H9 (cell line): ENCODE data around the gene HRAS. TPM values are rescaled to one million over a fixed set of nuclear protein-coding genes. Genes with fewer than 3 reads are reported as not detected.

Source experiments
- DNase-seq: peaks from one replicate; pipeline ENCODE4 v3.0.0-alpha.2; 2017
- H2AFZ ChIP-seq: one replicate; pipeline ENCODE4 v1.6.1; 2013; ENCODE audit warnings: mild to moderate bottlenecking, low read length, control low read depth, moderate library complexity
- H2AK5ac ChIP-seq: 2 replicates; pipeline ENCODE4 v1.6.1; 2013; ENCODE audit warnings: low read length, control low read depth, mixed read lengths; ENCODE audit not compliant: insufficient read length
- H2BK120ac ChIP-seq: one replicate; pipeline ENCODE4 v1.6.1; 2013; ENCODE audit warnings: low read depth, mild to moderate bottlenecking, low read length, control low read depth, inconsistent platforms; ENCODE audit not compliant: poor library complexity, severe bottlenecking
- H2BK12ac ChIP-seq: 2 replicates; pipeline ENCODE4 v1.6.1; 2013; ENCODE audit warnings: low read length, control low read depth, mixed read lengths, low read depth; ENCODE audit not compliant: insufficient read length
- H2BK15ac ChIP-seq: 2 replicates; pipeline ENCODE4 v1.6.1; 2013; ENCODE audit warnings: low read depth, low read length, control low read depth
- H2BK20ac ChIP-seq: one replicate; pipeline ENCODE4 v1.6.1; 2013; ENCODE audit warnings: low read depth, mild to moderate bottlenecking, low read length, control low read depth, inconsistent platforms; ENCODE audit not compliant: poor library complexity, severe bottlenecking
- H2BK5ac ChIP-seq: 2 replicates; pipeline ENCODE4 v1.6.1; 2013; ENCODE audit warnings: low read length, control low read depth, mixed read lengths; ENCODE audit not compliant: insufficient read length
- H3K14ac ChIP-seq: 2 replicates; pipeline ENCODE4 v1.6.1; 2013; ENCODE audit warnings: low read length, control low read depth; ENCODE audit not compliant: insufficient read depth
- H3K18ac ChIP-seq: 2 replicates; pipeline ENCODE4 v1.6.1; 2013; ENCODE audit warnings: low read depth, mild to moderate bottlenecking, mixed read lengths, low read length, control low read depth; ENCODE audit not compliant: insufficient read length
- H3K23ac ChIP-seq: 2 replicates; pipeline ENCODE4 v1.6.1; 2013; ENCODE audit warnings: low read length, control low read depth, mixed read lengths, low read depth; ENCODE audit not compliant: insufficient read length
- H3K23me2 ChIP-seq: 2 replicates; pipeline ENCODE4 v1.6.1; 2013; ENCODE audit warnings: low read depth, mild to moderate bottlenecking, mixed read lengths, low read length, control low read depth; ENCODE audit not compliant: insufficient read length, poor library complexity, severe bottlenecking
- H3K27ac ChIP-seq: 2 replicates; pipeline ENCODE4 v1.5.1; 2013; ENCODE audit warnings: low read length, control low read depth, mixed read lengths, low read depth; ENCODE audit not compliant: insufficient read length
- H3K27me3 ChIP-seq: 2 replicates; pipeline ENCODE4 v1.6.1; 2013; ENCODE audit warnings: low read length, control low read depth, inconsistent platforms; ENCODE audit not compliant: insufficient read depth
- H3K4ac ChIP-seq: 2 replicates; pipeline ENCODE4 v1.6.1; 2013; ENCODE audit warnings: low read depth, mild to moderate bottlenecking, control low read depth, inconsistent platforms, low read length, moderate library complexity
- H3K4me1 ChIP-seq: 2 replicates; pipeline ENCODE4 v1.6.1; 2013; ENCODE audit warnings: low read length, control low read depth, inconsistent platforms; ENCODE audit not compliant: insufficient read depth
- H3K4me2 ChIP-seq: 2 replicates; pipeline ENCODE4 v1.6.1; 2013; ENCODE audit warnings: low read length, control low read depth, mixed read lengths; ENCODE audit not compliant: insufficient read length, insufficient read depth
- H3K56ac ChIP-seq: 2 replicates; pipeline ENCODE4 v1.6.1; 2013; ENCODE audit warnings: low read depth, mild to moderate bottlenecking, mixed read lengths, low read length, control low read depth; ENCODE audit not compliant: insufficient read length
- H3K79me1 ChIP-seq: 2 replicates; pipeline ENCODE4 v1.6.1; 2013; ENCODE audit warnings: low read depth, mild to moderate bottlenecking, moderate library complexity, low read length, control low read depth, inconsistent platforms; ENCODE audit not compliant: insufficient read depth, poor library complexity, severe bottlenecking
- H3K79me2 ChIP-seq: 2 replicates; pipeline ENCODE4 v1.6.1; 2013; ENCODE audit warnings: low read length, control low read depth, inconsistent platforms; ENCODE audit not compliant: insufficient read depth
- H3K9ac ChIP-seq: 2 replicates; pipeline ENCODE4 v1.6.1; 2013; ENCODE audit warnings: low read length, control low read depth, mixed read lengths; ENCODE audit not compliant: insufficient read length; ENCODE audit errors: extremely low read depth
- H3K9me3 ChIP-seq: one replicate; pipeline ENCODE4 v1.6.1; 2013; ENCODE audit warnings: low read depth, low read length, inconsistent platforms; ENCODE audit not compliant: control insufficient read depth
- H3T11ph ChIP-seq: one replicate; pipeline ENCODE4 v1.6.1; 2013; ENCODE audit warnings: mild to moderate bottlenecking, low read length, control low read depth, inconsistent platforms
- H4K20me1 ChIP-seq: one replicate; pipeline ENCODE4 v1.6.1; 2013; ENCODE audit not compliant: control insufficient read depth, insufficient read length, insufficient read depth
- H4K5ac ChIP-seq: 2 replicates; pipeline ENCODE4 v1.6.1; 2013; ENCODE audit warnings: low read depth, mild to moderate bottlenecking, mixed read lengths, low read length, control low read depth; ENCODE audit not compliant: insufficient read length
- H4K8ac ChIP-seq: replicated peaks from 2 replicates; pipeline ENCODE4 v1.6.1; 2013; ENCODE audit warnings: low read length, control low read depth, mixed read lengths, low read depth; ENCODE audit not compliant: insufficient read length
- H4K91ac ChIP-seq: 2 replicates; pipeline ENCODE4 v1.6.1; 2013; ENCODE audit warnings: low read depth, mild to moderate bottlenecking, moderate library complexity, mixed read lengths, low read length, control low read depth; ENCODE audit not compliant: insufficient read length
- H3K27ac Mint-ChIP-seq, 3 experiments: 2 replicates in 2 of 3; 3 replicates in 1 of 3; pipeline ENCODE4 v1.8.0; 2020 to 2021; ENCODE audit warnings: mixed read lengths in 3 of 3, mild to moderate bottlenecking in 1 of 3, moderate library complexity in 1 of 3
- H3K27me3 Mint-ChIP-seq: 2 replicates; pipeline ENCODE4 v1.8.0; 2021; ENCODE audit warnings: low read depth, mild to moderate bottlenecking, moderate library complexity, mixed read lengths
- H3K36me3 Mint-ChIP-seq, 3 experiments: 2 replicates in 2 of 3; 3 replicates in 1 of 3; pipeline ENCODE4 v1.8.0; 2020 to 2021; ENCODE audit warnings: low read depth in 3 of 3, mixed read lengths in 3 of 3; ENCODE audit not compliant: insufficient read depth in 1 of 3
- H3K4me1 Mint-ChIP-seq, 2 experiments: 2 replicates each; pipeline ENCODE4 v1.8.0; 2020; ENCODE audit warnings: mixed read lengths in 2 of 2
- H3K4me3 Mint-ChIP-seq, 2 experiments: 2 replicates in 1 of 2; 3 replicates in 1 of 2; pipeline ENCODE4 v1.8.0; 2020 to 2021; ENCODE audit warnings: mild to moderate bottlenecking in 2 of 2, mixed read lengths in 2 of 2, moderate library complexity in 1 of 2
- H3K9me3 Mint-ChIP-seq, 2 experiments: 2 replicates in 1 of 2; 3 replicates in 1 of 2; pipeline ENCODE4 v1.8.0; 2020; ENCODE audit warnings: mild to moderate bottlenecking in 2 of 2, mixed read lengths in 2 of 2, moderate library complexity in 1 of 2
- WGBS: extraction: QIAGEN DNeasy Blood & Tissue Kit; methylation state at CpG from one replicate; pipeline ENCODE4 v1.1.7; 2013; ENCODE audit warnings: missing lambda C conversion rate, low lambda C conversion rate, mixed read lengths; ENCODE audit not compliant: insufficient read length; ENCODE audit errors: extremely low coverage; 5-methylcytosine and 5-hydroxymethylcytosine counted together
- total RNA-seq: library from RNA; stranded (reverse); gene quantifications from 2 replicates; pipeline ENCODE4 v1.2.1, GENCODE V29; 2021
- TF ChIP-seq, protein P1 (sequence below): fragments of 200-600 bp; sonication (generic); conservative IDR thresholded peaks from 3 replicates; pipeline ENCODE4 v1.8.0; 2021; ENCODE audit warnings: antibody characterized with exemption, mild to moderate bottlenecking

The HRAS gene
- total RNA-seq, 1 experiment from 2014 or later = 61.8 TPM

DNA sequence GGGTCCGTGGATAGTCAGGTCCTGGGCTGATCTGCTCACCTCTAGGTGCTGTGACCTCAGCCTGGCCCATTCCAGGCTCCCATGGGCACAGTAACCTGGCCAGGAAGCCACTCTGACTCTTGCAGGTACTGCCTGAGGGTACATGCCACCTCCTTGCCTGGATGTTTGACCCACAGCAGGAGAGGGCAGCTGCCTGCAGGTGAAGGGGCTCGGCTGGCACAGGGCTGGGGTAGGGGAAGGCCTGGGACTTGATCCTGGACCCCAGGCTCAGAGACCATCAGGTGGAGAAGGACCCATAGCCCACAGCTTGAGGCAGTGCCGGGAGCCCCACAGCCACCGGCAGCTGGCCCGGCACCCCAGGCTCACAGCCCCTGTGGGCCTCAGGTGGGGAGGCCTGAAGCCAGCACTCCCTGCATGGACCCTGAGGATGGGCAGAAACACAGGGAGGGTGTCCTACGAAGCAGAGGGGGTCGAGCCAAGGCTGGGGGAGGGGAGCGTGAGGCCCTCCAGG, 4.7 kb upstream of the HRAS start:
- Histone ChIP-seq H2AFZ (no peak overlapping the region), H3K4me1 (no peaks in the 10 kb centered on the region), H3K23me2 (peaks cover 15% of the 10 kb centered on the region), H3K56ac (no peak overlapping the region), H3K18ac (no peak overlapping the region), H3T11ph (no peak overlapping the region), H2BK12ac (no peak overlapping the region), H3K14ac (peak overlapping the region; percentile 10; the same call in 1 of the 2 replicates), H4K20me1 (no peaks in the 10 kb centered on the region), H3K4ac (no peak overlapping the region), H3K27ac (no peak overlapping the region), H2BK120ac (no peak overlapping the region), H2BK20ac (no peak overlapping the region), H3K79me2 (no peaks in the 10 kb centered on the region), H2BK15ac (no peak overlapping the region), H4K5ac (no peak overlapping the region), H3K4me2 (no peak overlapping the region), H2AK5ac (no peak overlapping the region), H3K79me1 (no peaks in the 10 kb centered on the region), H2BK5ac (no peak overlapping the region), H3K9me3 (no peaks in the 10 kb centered on the region), H3K23ac (no peak overlapping the region), H3K9ac (no peak overlapping the region), H3K27me3 (no peaks in the 10 kb centered on the region), H4K91ac (no peak overlapping the region), H4K8ac (no peak overlapping the region)
- Mint-ChIP-seq H3K9me3 (peaks cover 0 to 4% of the 10 kb centered on the region in 2 experiments; a peak in 2 of 5 replicates), H3K4me1 (peaks cover 9 to 13% of the 10 kb centered on the region in 2 experiments; a peak in 3 of 4 replicates), H3K27me3 (peaks cover 16% of the 10 kb centered on the region), H3K36me3 (peaks cover 2 to 7% (median 5%) of the 10 kb centered on the region in 3 experiments; a peak in 5 of 7 replicates), H3K4me3 (no peak overlapping the region), H3K27ac (no peak overlapping the region)
- TF ChIP-seq, protein P1, sequence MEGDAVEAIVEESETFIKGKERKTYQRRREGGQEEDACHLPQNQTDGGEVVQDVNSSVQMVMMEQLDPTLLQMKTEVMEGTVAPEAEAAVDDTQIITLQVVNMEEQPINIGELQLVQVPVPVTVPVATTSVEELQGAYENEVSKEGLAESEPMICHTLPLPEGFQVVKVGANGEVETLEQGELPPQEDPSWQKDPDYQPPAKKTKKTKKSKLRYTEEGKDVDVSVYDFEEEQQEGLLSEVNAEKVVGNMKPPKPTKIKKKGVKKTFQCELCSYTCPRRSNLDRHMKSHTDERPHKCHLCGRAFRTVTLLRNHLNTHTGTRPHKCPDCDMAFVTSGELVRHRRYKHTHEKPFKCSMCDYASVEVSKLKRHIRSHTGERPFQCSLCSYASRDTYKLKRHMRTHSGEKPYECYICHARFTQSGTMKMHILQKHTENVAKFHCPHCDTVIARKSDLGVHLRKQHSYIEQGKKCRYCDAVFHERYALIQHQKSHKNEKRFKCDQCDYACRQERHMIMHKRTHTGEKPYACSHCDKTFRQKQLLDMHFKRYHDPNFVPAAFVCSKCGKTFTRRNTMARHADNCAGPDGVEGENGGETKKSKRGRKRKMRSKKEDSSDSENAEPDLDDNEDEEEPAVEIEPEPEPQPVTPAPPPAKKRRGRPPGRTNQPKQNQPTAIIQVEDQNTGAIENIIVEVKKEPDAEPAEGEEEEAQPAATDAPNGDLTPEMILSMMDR = no peak
- DNase-seq = no peak
- WGBS = no CpG with 5 or more reads among the region's 8 CpGs
